Measurements from ENCODE around the gene PLXNA4.

DNA sequence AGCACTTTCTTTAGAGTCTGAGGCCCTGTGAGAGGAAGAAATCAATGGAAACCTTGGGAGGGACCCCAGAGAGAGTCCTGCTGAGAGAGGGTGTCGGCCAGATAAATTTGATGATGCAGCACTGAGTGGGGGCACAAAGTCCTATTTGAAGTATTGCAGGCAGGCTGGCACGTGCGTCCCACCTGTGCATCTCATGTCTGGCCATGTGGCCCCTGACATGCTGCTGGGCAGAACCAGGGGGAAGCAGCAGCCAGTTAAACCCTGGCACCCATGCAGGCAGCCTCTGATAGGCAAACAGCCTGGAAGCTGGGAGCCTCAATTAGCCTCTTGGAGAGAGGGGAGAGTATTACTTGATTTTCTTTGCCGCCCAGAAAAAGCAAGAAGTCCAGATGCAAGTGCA lies 180.9 kb downstream of the PLXNA4 start:
- TF ChIP-seq, protein P1, sequence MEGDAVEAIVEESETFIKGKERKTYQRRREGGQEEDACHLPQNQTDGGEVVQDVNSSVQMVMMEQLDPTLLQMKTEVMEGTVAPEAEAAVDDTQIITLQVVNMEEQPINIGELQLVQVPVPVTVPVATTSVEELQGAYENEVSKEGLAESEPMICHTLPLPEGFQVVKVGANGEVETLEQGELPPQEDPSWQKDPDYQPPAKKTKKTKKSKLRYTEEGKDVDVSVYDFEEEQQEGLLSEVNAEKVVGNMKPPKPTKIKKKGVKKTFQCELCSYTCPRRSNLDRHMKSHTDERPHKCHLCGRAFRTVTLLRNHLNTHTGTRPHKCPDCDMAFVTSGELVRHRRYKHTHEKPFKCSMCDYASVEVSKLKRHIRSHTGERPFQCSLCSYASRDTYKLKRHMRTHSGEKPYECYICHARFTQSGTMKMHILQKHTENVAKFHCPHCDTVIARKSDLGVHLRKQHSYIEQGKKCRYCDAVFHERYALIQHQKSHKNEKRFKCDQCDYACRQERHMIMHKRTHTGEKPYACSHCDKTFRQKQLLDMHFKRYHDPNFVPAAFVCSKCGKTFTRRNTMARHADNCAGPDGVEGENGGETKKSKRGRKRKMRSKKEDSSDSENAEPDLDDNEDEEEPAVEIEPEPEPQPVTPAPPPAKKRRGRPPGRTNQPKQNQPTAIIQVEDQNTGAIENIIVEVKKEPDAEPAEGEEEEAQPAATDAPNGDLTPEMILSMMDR (IDR thresholded peaks at IDR 0.05) = no peak
- no peak for TF ChIP-seq POLR2A (IDR thresholded peaks at IDR 0.05)

All from body of pancreas (tissue), 4 donors.